ENCODE results near the gene UBR7. TPM values are rescaled to one million over a fixed set of nuclear protein-coding genes. Genes with fewer than 3 reads are reported as not detected.
A peak's percentile ranks its signal among the peaks of the same experiment; 100 is the strongest.

Gene UBR7
- total RNA-seq, 1 donor from 2014 or later: 7.9 TPM

DNA sequence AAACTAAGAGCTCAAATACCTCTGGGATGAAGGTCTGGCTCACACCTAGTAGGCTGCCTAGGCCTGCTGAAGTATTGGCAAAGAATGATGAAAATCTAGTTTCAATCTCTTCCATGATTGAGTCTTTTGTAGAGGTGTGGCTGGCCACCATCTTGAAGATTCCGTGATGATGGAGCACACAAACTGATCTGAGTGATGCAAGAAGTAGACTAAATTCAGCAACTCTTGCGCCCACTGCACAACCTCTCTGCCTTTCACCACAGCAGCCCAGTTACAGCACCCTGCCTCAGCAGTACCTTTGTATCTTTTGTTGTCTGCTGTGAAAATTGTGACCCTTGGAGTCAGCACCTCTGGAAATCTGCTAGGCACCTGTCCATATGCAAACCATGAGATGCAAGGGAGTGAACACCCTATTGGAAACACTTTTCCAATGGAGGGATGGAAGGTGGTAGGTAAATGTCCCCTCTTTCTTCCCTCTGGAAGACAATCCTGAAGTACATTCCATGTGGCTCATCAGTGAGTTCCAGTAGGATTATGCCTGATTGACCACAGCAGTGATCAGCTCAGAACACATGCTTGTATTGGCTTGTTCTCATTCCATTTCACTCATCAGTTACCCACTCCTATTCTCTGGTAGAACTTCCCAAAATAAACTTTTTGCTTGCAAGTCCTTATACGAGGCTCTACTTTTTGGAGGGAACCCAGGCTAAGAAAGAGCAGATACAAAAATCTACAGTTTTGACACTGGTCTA is 67.2 kb downstream of the UBR7 start:
- Histone ChIP-seq H3K27me3 (ENCODE audit: control insufficient read depth, insufficient read depth, low read length) (no peaks in the 10 kb centered on the region), H3K36me3 (ENCODE audit: control insufficient read depth, insufficient read depth, low read length) (peaks cover 1% of the 10 kb centered on the region), H3K4me3 (ENCODE audit: low read depth, low read length) (no peak overlapping the region)
- no peak for FAIRE-seq
- peak; percentile 36 for DNase-seq (ENCODE audit: low read depth)
- TF ChIP-seq, protein P1, sequence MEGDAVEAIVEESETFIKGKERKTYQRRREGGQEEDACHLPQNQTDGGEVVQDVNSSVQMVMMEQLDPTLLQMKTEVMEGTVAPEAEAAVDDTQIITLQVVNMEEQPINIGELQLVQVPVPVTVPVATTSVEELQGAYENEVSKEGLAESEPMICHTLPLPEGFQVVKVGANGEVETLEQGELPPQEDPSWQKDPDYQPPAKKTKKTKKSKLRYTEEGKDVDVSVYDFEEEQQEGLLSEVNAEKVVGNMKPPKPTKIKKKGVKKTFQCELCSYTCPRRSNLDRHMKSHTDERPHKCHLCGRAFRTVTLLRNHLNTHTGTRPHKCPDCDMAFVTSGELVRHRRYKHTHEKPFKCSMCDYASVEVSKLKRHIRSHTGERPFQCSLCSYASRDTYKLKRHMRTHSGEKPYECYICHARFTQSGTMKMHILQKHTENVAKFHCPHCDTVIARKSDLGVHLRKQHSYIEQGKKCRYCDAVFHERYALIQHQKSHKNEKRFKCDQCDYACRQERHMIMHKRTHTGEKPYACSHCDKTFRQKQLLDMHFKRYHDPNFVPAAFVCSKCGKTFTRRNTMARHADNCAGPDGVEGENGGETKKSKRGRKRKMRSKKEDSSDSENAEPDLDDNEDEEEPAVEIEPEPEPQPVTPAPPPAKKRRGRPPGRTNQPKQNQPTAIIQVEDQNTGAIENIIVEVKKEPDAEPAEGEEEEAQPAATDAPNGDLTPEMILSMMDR (IDR thresholded peaks at IDR 0.05; ENCODE audit: insufficient read depth, low read length, severe bottlenecking): no peak

DNA sequence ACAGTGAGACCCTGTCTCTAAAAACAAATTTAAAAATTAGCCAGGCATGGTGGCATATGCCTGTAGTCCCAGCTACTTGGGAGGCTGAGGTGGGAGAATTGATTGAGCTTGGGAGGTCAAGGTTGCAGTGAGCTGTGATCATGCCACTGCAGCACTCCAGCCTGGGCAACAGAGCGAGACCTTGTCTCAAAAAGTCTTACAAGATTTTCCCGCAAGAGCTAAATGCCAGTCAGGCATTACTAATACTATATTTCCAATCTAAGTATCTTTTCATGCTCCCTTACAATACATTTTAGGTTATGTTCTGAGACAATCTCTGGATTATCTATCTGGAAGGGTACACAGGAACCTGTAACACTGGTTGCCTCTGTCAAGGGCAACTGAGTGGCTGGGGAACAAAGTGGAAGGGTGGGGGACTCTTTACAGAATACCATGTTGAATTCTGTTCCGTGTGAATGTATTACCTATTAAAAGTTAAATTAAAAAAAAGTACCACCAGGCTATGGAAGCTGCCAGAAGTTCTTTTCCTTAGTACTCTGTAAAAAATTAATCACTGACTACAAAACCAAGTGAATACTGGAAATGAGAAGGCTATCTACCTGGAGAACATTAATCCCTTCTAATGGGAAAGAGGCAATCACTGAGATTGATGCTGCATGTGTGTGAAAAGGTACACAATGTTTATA is 69.1 kb downstream of the UBR7 start:
- TF ChIP-seq, protein P1 (IDR thresholded peaks at IDR 0.05; ENCODE audit: insufficient read depth, low read length, severe bottlenecking): no peak
- Histone ChIP-seq H3K36me3 (ENCODE audit: control insufficient read depth, insufficient read depth, low read length) (peaks cover 1% of the 10 kb centered on the region), H3K4me3 (ENCODE audit: low read depth, low read length) (no peak overlapping the region), H3K27me3 (ENCODE audit: control insufficient read depth, insufficient read depth, low read length) (no peaks in the 10 kb centered on the region)
- DNase-seq (ENCODE audit: low read depth) (no peak), FAIRE-seq (no peak)

Other genes with a start within 250 kb of the UBR7 start
- gene ITPK1, start 91.3 kb upstream of the UBR7 start, total RNA-seq: 24.7 and 39.8 TPM in 2 replicates
- gene MOAP1, start 22.4 kb upstream of the UBR7 start, total RNA-seq: 15.8 and 17.2 TPM in 2 replicates
- gene LYSET, start 21.9 kb upstream of the UBR7 start, total RNA-seq: 11.3 and 14.7 TPM in 2 replicates
- gene GON7, start 191 bp upstream of the UBR7 start, total RNA-seq: 11.6 and 14.5 TPM in 2 replicates
- 20.3 and 22.8 TPM in 2 replicates for gene BTBD7, start 125.8 kb downstream of the UBR7 start, total RNA-seq
- gene COX8C, start 139.9 kb downstream of the UBR7 start, total RNA-seq: not detected in 2 replicates
- gene UNC79, start 223.7 kb downstream of the UBR7 start, total RNA-seq: under 0.01 TPM in 2 replicates